Activated gamma-delta T cell treated with anti-CD3 and anti-CD28 coated beads, Interleukin-2, amount 50 U/mL, for 16 hours (primary cell): ENCODE measurements around the gene BPIFA1.

Source experiments
- DNase-seq: peaks from one replicate; pipeline ENCODE4 v3.0.0-alpha.2; 2020; ENCODE audit warnings: low read depth

BPIFA1 gene

GRCh38 chr20:33240923-33241322 is 5.1 kb downstream of the BPIFA1 start:
- DNase-seq, result no peak

- DNase-seq, result no peak
Observed at GRCh38 chr20:33242319-33243100, 6.7 kb downstream of the BPIFA1 start.

- no peak for DNase-seq
Observed at GRCh38 chr20:33246077-33246476, 10.3 kb downstream of the BPIFA1 start.

- no peak for DNase-seq
Observed at GRCh38 chr20:33249456-33249855, 13.7 kb downstream of the BPIFA1 start.

GRCh38 chr20:33250666-33251065 is 14.9 kb downstream of the BPIFA1 start:
- DNase-seq, result no peak

GRCh38 chr20:33251496-33251895 is 15.7 kb downstream of the BPIFA1 start:
- no peak for DNase-seq

- DNase-seq, result no peak
Observed at GRCh38 chr20:33252460-33252859, 16.7 kb downstream of the BPIFA1 start.

- no peak for DNase-seq
Observed at GRCh38 chr20:33255005-33255404, 19.2 kb downstream of the BPIFA1 start.

- DNase-seq, result no peak
Observed at GRCh38 chr20:33257237-33257636, 21.4 kb downstream of the BPIFA1 start.

GRCh38 chr20:33259371-33259770 is 23.6 kb downstream of the BPIFA1 start:
- DNase-seq, result no peak

- DNase-seq, result no peak
Observed at GRCh38 chr20:33261465-33261864, 25.7 kb downstream of the BPIFA1 start.

- no peak for DNase-seq
Observed at GRCh38 chr20:33262658-33263065, 26.9 kb downstream of the BPIFA1 start.

GRCh38 chr20:33263784-33264183 is 28.0 kb downstream of the BPIFA1 start:
- DNase-seq, result no peak

GRCh38 chr20:33267701-33268100 is 31.9 kb downstream of the BPIFA1 start:
- no peak for DNase-seq

- no peak for DNase-seq
Observed at GRCh38 chr20:33272155-33272873, 36.5 kb downstream of the BPIFA1 start.

GRCh38 chr20:33273117-33273851 is 37.5 kb downstream of the BPIFA1 start:
- no peak for DNase-seq

- no peak for DNase-seq
Observed at GRCh38 chr20:33275215-33275614, 39.4 kb downstream of the BPIFA1 start.

GRCh38 chr20:33275871-33276270 is 40.1 kb downstream of the BPIFA1 start:
- no peak for DNase-seq

GRCh38 chr20:33276303-33277113 is 40.7 kb downstream of the BPIFA1 start:
- DNase-seq, result no peak

GRCh38 chr20:33277471-33278441 is 42.0 kb downstream of the BPIFA1 start:
- DNase-seq, result no peak

- no peak for DNase-seq
Observed at GRCh38 chr20:33278700-33279099, 42.9 kb downstream of the BPIFA1 start.
